HEK293T (cell line): ENCODE measurements around the gene YPEL5.

Source experiments
- BHLHE40 ChIP-seq: fragments of 450-650 bp; IDR thresholded peaks from 2 replicates; pipeline ENCODE4 v1.6.1; 2016; ENCODE audit warnings: mild to moderate bottlenecking, moderate library complexity, borderline replicate concordance
- FOXA1 ChIP-seq: fragments of 450-650 bp; IDR thresholded peaks from 2 replicates; pipeline ENCODE4 v1.6.1; 2016; ENCODE audit warnings: mild to moderate bottlenecking

GRCh38 chr2:30191107-30191506, 44.3 kb downstream of the YPEL5 start:
- TF ChIP-seq FOXA1: no peak
- TF ChIP-seq BHLHE40: no peak
